WTC11 (cell line): ENCODE data around the gene NPAS3. TPM values are rescaled to one million over a fixed set of nuclear protein-coding genes. Genes with fewer than 3 reads are reported as not detected.

Experiments used
- ATAC-seq: fragments of 200-7000 bp; cut with Tn5 transposase; 2 replicates; pipeline ENCODE4 v1.10.0; 2021; ENCODE audit warnings: mild to moderate bottlenecking, moderate library complexity
- CTCF ChIA-PET: fragments of 300-600 bp; sonication (Branson Sonifier 250); formaldehyde crosslinking; loops from one replicate; lab custom pipeline; 2021; ENCODE audit warnings: antibody characterized with exemption; lab: Charles Lee
- POLR2A ChIA-PET: fragments of 350-600 bp; sonication (Branson Sonifier 250); formaldehyde crosslinking; loops from one replicate; lab custom pipeline; 2021; ENCODE audit warnings: antibody characterized with exemption; lab: Charles Lee
- DNase-seq: peaks from one replicate; pipeline ENCODE4 v3.0.0; 2021; ENCODE audit warnings: low spot score
- H3K27ac Mint-ChIP-seq: 2 replicates; pipeline ENCODE4 v1.8.0; 2021; ENCODE audit warnings: mixed read lengths
- H3K27me3 Mint-ChIP-seq: 2 replicates; pipeline ENCODE4 v1.8.0; 2021; ENCODE audit warnings: low read depth, mild to moderate bottlenecking, moderate library complexity, mixed read lengths
- H3K36me3 Mint-ChIP-seq: 2 replicates; pipeline ENCODE4 v1.8.0; 2021; ENCODE audit warnings: mixed read lengths
- H3K4me1 Mint-ChIP-seq: 2 replicates; pipeline ENCODE4 v1.8.0; 2022; ENCODE audit warnings: mixed read lengths
- H3K4me3 Mint-ChIP-seq: 2 replicates; pipeline ENCODE4 v1.8.0; 2021; ENCODE audit warnings: mild to moderate bottlenecking, moderate library complexity, mixed read lengths
- H3K9me3 Mint-ChIP-seq: 2 replicates; pipeline ENCODE4 v1.8.0; 2021; ENCODE audit warnings: mixed read lengths
- ATF1 ChIP-seq: sonication (generic); formaldehyde crosslinking; IDR thresholded peaks from 2 replicates; pipeline ENCODE4 v1.8.1; 2023; ENCODE audit warnings: mild to moderate bottlenecking, moderate library complexity, missing genetic modification reagents
- CDX4 ChIP-seq: fragments of 250-450 bp; sonication (Bioruptor Pico); IDR thresholded peaks from 2 replicates; pipeline ENCODE4 v1.9.0; 2021; ENCODE audit warnings: moderate library complexity, mild to moderate bottlenecking, inconsistent platforms, borderline replicate concordance
- CREB1 ChIP-seq: sonication (generic); formaldehyde crosslinking; IDR thresholded peaks from 2 replicates; pipeline ENCODE4 v1.8.0; 2023; ENCODE audit warnings: mild to moderate bottlenecking, missing genetic modification reagents
- FOXK1 ChIP-seq: sonication (generic); formaldehyde crosslinking; IDR thresholded peaks from 2 replicates; pipeline ENCODE4 v1.8.0; 2022; ENCODE audit warnings: mild to moderate bottlenecking, moderate library complexity, missing genetic modification reagents
- KAT7 ChIP-seq: sonication (generic); formaldehyde crosslinking; IDR thresholded peaks from 2 replicates; pipeline ENCODE4 v1.8.1; 2023; ENCODE audit warnings: missing genetic modification reagents, mild to moderate bottlenecking, borderline replicate concordance
- NFE2L1 ChIP-seq: sonication (generic); formaldehyde crosslinking; IDR thresholded peaks from 2 replicates; pipeline ENCODE4 v1.8.1; 2023; ENCODE audit warnings: missing genetic modification reagents
- NR1H2 ChIP-seq: sonication (generic); formaldehyde crosslinking; IDR thresholded peaks from 2 replicates; pipeline ENCODE4 v1.9.0; 2021; ENCODE audit warnings: mild to moderate bottlenecking, moderate library complexity, missing genetic modification reagents
- OVOL2 ChIP-seq: fragments of 250-450 bp; sonication (Bioruptor Pico); IDR thresholded peaks from 2 replicates; pipeline ENCODE4 v1.9.0; 2021; ENCODE audit warnings: mild to moderate bottlenecking, borderline replicate concordance
- PRRX2 ChIP-seq: fragments of 250-450 bp; sonication (Bioruptor Pico); IDR thresholded peaks from 2 replicates; pipeline ENCODE4 v1.8.0; 2021; ENCODE audit warnings: mild to moderate bottlenecking
- RORB ChIP-seq: fragments of 250-450 bp; sonication (Bioruptor Pico); IDR thresholded peaks from 2 replicates; pipeline ENCODE4 v1.9.0; 2021; ENCODE audit warnings: mild to moderate bottlenecking
- SMAD3 ChIP-seq: sonication (generic); formaldehyde crosslinking; IDR thresholded peaks from 2 replicates; pipeline ENCODE4 v1.8.0; 2022; ENCODE audit warnings: missing genetic modification reagents, mild to moderate bottlenecking, borderline replicate concordance
- SMAD4 ChIP-seq: sonication (generic); formaldehyde crosslinking; IDR thresholded peaks from 2 replicates; pipeline ENCODE4 v1.8.0; 2022; ENCODE audit warnings: mild to moderate bottlenecking, missing genetic modification reagents
- ZBTB43 ChIP-seq: sonication (generic); formaldehyde crosslinking; IDR thresholded peaks from 2 replicates; pipeline ENCODE4 v1.8.1; 2023; ENCODE audit warnings: mild to moderate bottlenecking, missing genetic modification reagents
- ZNF121 ChIP-seq: sonication (generic); formaldehyde crosslinking; IDR thresholded peaks from 2 replicates; pipeline ENCODE4 v1.8.0; 2023; ENCODE audit warnings: missing genetic modification reagents
- ZNF138 ChIP-seq: sonication (generic); formaldehyde crosslinking; conservative IDR thresholded peaks from 2 replicates; pipeline ENCODE4 v1.8.1; 2022; ENCODE audit warnings: mild to moderate bottlenecking, moderate library complexity, missing genetic modification reagents
- ZNF232 ChIP-seq: sonication (generic); formaldehyde crosslinking; IDR thresholded peaks from 2 replicates; pipeline ENCODE4 v1.8.0; 2022; ENCODE audit warnings: mild to moderate bottlenecking, missing genetic modification reagents
- ZNF396 ChIP-seq: fragments of 250-450 bp; sonication (Bioruptor Pico); IDR thresholded peaks from 2 replicates; pipeline ENCODE4 v1.8.0; 2021; ENCODE audit warnings: mild to moderate bottlenecking, moderate library complexity, borderline replicate concordance
- ZNF416 ChIP-seq: fragments of 250-450 bp; sonication (Bioruptor Pico); IDR thresholded peaks from 2 replicates; pipeline ENCODE4 v1.9.0; 2021; ENCODE audit warnings: mild to moderate bottlenecking, inconsistent platforms
- ZNF425 ChIP-seq: fragments of 250-450 bp; sonication (Bioruptor Pico); conservative IDR thresholded peaks from 2 replicates; pipeline ENCODE4 v1.9.0; 2021; ENCODE audit warnings: mild to moderate bottlenecking
- total RNA-seq: library from RNA; stranded (reverse); gene quantifications from 3 replicates; pipeline ENCODE4 v1.2.3, GENCODE V29; 2021
- TF ChIP-seq, protein P1 (sequence below): sonication (generic); formaldehyde crosslinking; IDR thresholded peaks from 2 replicates; pipeline ENCODE4 v1.8.0; 2022; ENCODE audit warnings: mild to moderate bottlenecking, missing genetic modification reagents

Gene NPAS3
- total RNA-seq, 1 experiment from 2014 or later = 3.2 TPM

DNA sequence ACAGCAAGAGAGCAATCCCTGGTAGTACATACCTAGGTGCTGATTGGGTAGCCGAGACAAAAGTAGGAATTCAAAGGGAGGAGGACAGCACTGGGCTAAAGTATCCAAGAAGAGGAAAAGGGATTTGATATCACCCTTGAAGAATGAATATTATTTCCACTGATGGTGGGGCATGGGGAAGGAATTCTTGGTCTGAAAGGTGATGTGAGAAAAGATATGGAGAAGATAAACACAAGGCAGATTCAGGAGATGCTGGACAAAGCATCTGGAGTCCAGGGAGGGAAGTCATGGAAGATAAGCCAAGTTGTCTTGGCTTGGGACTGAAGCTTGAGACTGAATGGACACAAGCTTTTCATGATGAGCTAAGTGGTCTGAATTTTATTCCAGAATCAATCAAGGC is 818.2 kb downstream of the NPAS3 start:
- peaks cover 2% of the 10 kb centered on the region; the same call in 1 of the 2 replicates for H3K36me3 Mint-ChIP-seq
- H3K4me1 Mint-ChIP-seq = peaks cover 6% of the 10 kb centered on the region
- H3K27ac Mint-ChIP-seq = no peak overlapping the region
- POLR2A ChIA-PET = interaction anchor here (0.5 kb wide), 1 partner anchor 574 kb away, joined by 5 read pairs; no protein-coding TSS in a partner anchor
- CTCF ChIA-PET = no interaction called here
- no peak overlapping the region for H3K4me3 Mint-ChIP-seq
- ATAC-seq (no peak), DNase-seq (no peak)
- H3K27me3 Mint-ChIP-seq = no peaks in the 10 kb centered on the region
- peaks cover 6% of the 10 kb centered on the region for H3K9me3 Mint-ChIP-seq
- no peak for TF ChIP-seq KAT7 (CRISPR knock-in tag)

GRCh38 chr14:33758547-33758946 is 819.9 kb downstream of the NPAS3 start:
- Mint-ChIP-seq H3K9me3 (peaks cover 6% of the 10 kb centered on the region), H3K27me3 (no peaks in the 10 kb centered on the region), H3K4me1 (peaks cover 21% of the 10 kb centered on the region), H3K36me3 (peaks cover 2% of the 10 kb centered on the region; the same call in 1 of the 2 replicates), H3K4me3 (no peak overlapping the region), H3K27ac (no peak overlapping the region)
- CTCF ChIA-PET = no interaction called here
- TF ChIP-seq PRRX2 (CRISPR knock-in tag) = no peak
- TF ChIP-seq ZNF121 = no peak
- TF ChIP-seq ZBTB43 = no peak
- no peak for TF ChIP-seq SMAD4 (CRISPR knock-in tag)
- no peak for TF ChIP-seq CDX4 (CRISPR knock-in tag)
- no peak for TF ChIP-seq SMAD3 (CRISPR knock-in tag)
- no peak for TF ChIP-seq NFE2L1 (CRISPR knock-in tag)
- TF ChIP-seq ZNF396 (CRISPR knock-in tag) = no peak
- no peak for TF ChIP-seq ZNF138
- no peak for TF ChIP-seq ZNF425 (CRISPR knock-in tag)
- TF ChIP-seq, protein P1, sequence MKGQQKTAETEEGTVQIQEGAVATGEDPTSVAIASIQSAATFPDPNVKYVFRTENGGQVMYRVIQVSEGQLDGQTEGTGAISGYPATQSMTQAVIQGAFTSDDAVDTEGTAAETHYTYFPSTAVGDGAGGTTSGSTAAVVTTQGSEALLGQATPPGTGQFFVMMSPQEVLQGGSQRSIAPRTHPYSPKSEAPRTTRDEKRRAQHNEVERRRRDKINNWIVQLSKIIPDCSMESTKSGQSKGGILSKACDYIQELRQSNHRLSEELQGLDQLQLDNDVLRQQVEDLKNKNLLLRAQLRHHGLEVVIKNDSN (CRISPR knock-in tag) = no peak
- no peak for TF ChIP-seq RORB
- TF ChIP-seq CREB1 (CRISPR knock-in tag) = no peak
- DNase-seq = no peak
- no peak for ATAC-seq
- POLR2A ChIA-PET = no interaction called here

- H3K27ac Mint-ChIP-seq = no peak overlapping the region
- no peaks in the 10 kb centered on the region for H3K9me3 Mint-ChIP-seq
- H3K4me3 Mint-ChIP-seq = no peak overlapping the region
- ChIA-PET POLR2A (interaction anchor here (0.5 kb wide), 1 partner anchor 69 kb away, joined by 7 read pairs; no protein-coding TSS in a partner anchor), CTCF (interaction anchor here (0.6 kb wide), 1 partner anchor 69 kb away, joined by 5 read pairs; no protein-coding TSS in a partner anchor)
- H3K27me3 Mint-ChIP-seq = no peaks in the 10 kb centered on the region
- no peak for DNase-seq
- no peak for ATAC-seq
- H3K4me1 Mint-ChIP-seq = peaks cover 50% of the 10 kb centered on the region
- TF ChIP-seq OVOL2 (CRISPR knock-in tag) = no peak
- no peak for TF ChIP-seq SMAD3 (CRISPR knock-in tag)
- TF ChIP-seq ZNF416 (CRISPR knock-in tag) = no peak
- no peak for TF ChIP-seq FOXK1 (CRISPR knock-in tag)
- no peak for TF ChIP-seq NR1H2 (CRISPR knock-in tag)
- TF ChIP-seq ZNF232 (CRISPR knock-in tag) = no peak
- TF ChIP-seq ATF1 (CRISPR knock-in tag) = no peak
- no peak for TF ChIP-seq ZNF138
- H3K36me3 Mint-ChIP-seq = no peaks in the 10 kb centered on the region
These were observed 823.6 kb downstream of the NPAS3 start for GRCh38 chr14:33762161-33762851.
